ES-I3 (cell line): Measurements from ENCODE around the gene STEAP2.
A peak's percentile ranks its signal among the peaks of the same experiment; 100 is the strongest.

Source experiments
- H3K36me3 ChIP-seq: 2 replicates; pipeline ENCODE4 v1.6.1; 2013; ENCODE audit warnings: mild to moderate bottlenecking, low read length, control low read depth, moderate library complexity; ENCODE audit not compliant: insufficient read depth
- H3K4me1 ChIP-seq: 2 replicates; pipeline ENCODE4 v1.6.1; 2013; ENCODE audit warnings: mild to moderate bottlenecking, control low read depth, low read length; ENCODE audit not compliant: insufficient read depth
- H3K9ac ChIP-seq: 2 replicates; pipeline ENCODE4 v1.6.1; 2013; ENCODE audit warnings: low read depth, mild to moderate bottlenecking, low read length, moderate library complexity
- H3K9me3 ChIP-seq: 2 replicates; pipeline ENCODE4 v1.6.1; 2013; ENCODE audit warnings: mild to moderate bottlenecking, low read length, moderate library complexity; ENCODE audit not compliant: control insufficient read depth, insufficient read depth

The STEAP2 gene

DNA sequence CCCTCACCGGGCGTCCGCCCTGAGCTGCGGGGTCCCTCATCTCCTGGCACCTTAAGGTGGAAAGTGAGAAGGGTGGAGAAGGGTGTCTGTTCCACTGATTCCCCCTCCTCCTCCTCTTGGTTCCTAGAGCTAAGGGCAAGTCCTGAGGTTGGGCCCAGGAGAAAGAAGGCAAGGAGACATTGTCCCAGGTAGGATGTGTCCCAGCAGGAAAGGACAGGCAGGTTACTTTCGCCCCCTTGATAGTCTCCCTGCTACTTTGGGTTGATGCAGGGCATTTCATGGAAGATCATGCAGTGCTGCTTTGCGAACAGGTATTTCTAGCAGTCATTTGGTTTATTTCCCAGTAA is 582 bp downstream of the STEAP2 start:
- peak overlapping the region; percentile 91 for H3K9ac ChIP-seq
- no peaks in the 10 kb centered on the region for H3K36me3 ChIP-seq
- H3K9me3 ChIP-seq = no peaks in the 10 kb centered on the region
- H3K4me1 ChIP-seq = peaks cover 25% of the 10 kb centered on the region

- Histone ChIP-seq H3K36me3 (no peaks in the 10 kb centered on the region), H3K4me1 (peaks cover 26% of the 10 kb centered on the region), H3K9ac (no peak overlapping the region), H3K9me3 (no peaks in the 10 kb centered on the region)
Observed at GRCh38 chr7:90213521-90213920, 2.0 kb downstream of the STEAP2 start.

DNA sequence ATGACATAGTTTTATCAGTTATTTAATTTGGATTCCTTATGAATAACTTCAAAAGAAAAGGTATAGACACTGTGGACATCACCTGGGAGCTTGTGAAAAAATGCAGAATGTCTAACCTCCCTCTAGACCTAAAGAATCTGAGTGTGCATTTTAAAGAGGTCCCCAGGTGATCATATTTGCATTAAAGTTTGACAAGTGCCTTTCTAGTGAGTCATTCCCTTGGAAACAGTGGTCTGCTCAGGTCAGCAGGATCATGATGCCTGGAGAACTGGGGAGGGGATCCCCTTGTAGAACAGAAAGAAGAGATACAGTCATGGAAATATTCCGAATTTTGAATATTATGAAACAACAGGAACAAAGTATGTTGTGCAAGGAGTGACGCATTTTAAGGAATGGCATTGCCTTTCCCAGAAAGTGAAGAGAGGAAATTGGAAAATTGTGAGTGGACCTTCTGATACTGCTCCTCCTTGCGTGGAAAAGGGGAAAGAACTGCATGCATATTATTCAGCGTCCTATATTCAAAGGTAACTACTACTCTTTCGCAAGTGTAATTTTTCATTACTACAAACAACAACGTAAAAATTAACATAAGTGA is 4.6 kb downstream of the STEAP2 start:
- Histone ChIP-seq H3K9me3 (no peaks in the 10 kb centered on the region), H3K36me3 (no peaks in the 10 kb centered on the region), H3K9ac (no peak overlapping the region), H3K4me1 (peaks cover 26% of the 10 kb centered on the region)

- Histone ChIP-seq H3K36me3 (no peaks in the 10 kb centered on the region), H3K4me1 (peaks cover 26% of the 10 kb centered on the region), H3K9ac (no peak overlapping the region), H3K9me3 (no peaks in the 10 kb centered on the region)
Observed at GRCh38 chr7:90216771-90217170, 5.2 kb downstream of the STEAP2 start.

DNA sequence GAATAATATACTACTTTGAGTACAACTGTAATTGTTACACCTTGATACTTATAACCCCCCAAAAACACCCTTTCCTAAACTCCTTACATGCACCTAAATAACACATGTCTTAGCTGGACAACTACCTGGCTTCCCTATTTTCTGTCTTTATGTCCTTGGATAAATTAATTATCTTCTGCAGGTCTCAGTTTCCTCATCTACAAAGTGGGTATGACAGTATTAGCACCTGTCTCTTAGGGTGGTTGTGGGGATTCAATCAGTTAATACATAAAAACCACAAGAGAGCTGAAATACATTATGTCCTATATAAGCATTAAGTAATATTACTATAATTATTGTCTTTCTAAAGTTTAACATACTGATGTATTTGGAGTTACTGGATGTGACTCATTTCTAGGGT is 10.8 kb downstream of the STEAP2 start:
- Histone ChIP-seq H3K4me1 (peaks cover 16% of the 10 kb centered on the region), H3K36me3 (0 out of 2 replicates have a peak, but pooled peaks cover 4% of the 10 kb centered on the region), H3K9ac (no peak overlapping the region), H3K9me3 (no peaks in the 10 kb centered on the region)

DNA sequence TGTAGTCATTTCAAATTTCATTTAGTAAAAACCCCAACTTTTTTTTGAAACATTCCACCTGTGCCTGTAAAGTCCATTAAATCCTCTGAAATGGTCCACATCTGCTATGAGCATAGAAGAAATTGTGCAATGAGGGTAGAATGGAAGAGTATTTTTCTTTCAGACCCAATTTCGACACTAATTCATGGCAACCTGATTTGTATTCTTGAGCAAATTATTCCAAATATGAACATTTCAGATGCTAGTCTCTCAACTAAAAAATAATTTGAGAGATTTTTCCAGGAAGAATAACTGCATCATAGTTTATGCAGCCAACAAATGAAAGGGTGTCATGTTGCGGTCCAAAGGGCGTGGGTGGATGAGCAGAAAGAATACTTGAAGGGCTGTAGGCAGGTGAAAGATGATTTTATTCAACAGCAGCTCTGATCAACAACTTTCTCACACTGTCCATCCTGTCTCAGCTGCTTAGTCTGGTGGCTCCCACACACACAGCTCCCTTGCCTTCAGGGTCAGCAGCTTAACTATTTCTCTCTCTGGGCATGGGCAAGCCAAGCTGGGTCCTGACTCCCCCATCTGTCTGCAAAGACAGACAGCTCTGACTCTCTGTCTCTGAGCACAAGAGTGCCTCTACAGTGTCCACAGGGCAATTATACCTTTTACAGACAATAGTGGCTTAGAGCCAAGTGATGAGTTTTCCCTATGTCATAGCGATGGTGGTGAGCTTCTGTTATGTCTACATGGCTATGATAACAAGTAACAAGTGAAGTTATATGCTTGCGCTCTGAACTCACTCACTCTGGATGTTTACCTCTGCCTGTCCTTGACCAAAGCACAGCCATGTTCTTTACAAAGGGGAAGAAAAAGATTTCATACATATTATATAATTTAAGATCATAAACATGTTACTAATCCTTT is 11.5 kb downstream of the STEAP2 start:
- no peaks in the 10 kb centered on the region for H3K9me3 ChIP-seq
- no peak overlapping the region for H3K9ac ChIP-seq
- peaks cover 16% of the 10 kb centered on the region for H3K4me1 ChIP-seq
- 0 out of 2 replicates have a peak, but pooled peaks cover 4% of the 10 kb centered on the region for H3K36me3 ChIP-seq

GRCh38 chr7:90224195-90224594 is 12.7 kb downstream of the STEAP2 start:
- H3K9ac ChIP-seq = no peak overlapping the region

GRCh38 chr7:90225181-90225580 is 13.6 kb downstream of the STEAP2 start:
- Histone ChIP-seq H3K9ac (no peak overlapping the region), H3K9me3 (no peaks in the 10 kb centered on the region), H3K4me1 (peaks cover 20% of the 10 kb centered on the region), H3K36me3 (0 out of 2 replicates have a peak, but pooled peaks cover 4% of the 10 kb centered on the region)

More at GRCh38 chr7:90224195-90224594, 12.7 kb downstream of the STEAP2 start:
- Histone ChIP-seq H3K4me1 (peaks cover 16% of the 10 kb centered on the region), H3K36me3 (0 out of 2 replicates have a peak, but pooled peaks cover 4% of the 10 kb centered on the region), H3K9me3 (no peaks in the 10 kb centered on the region)

- peaks cover 20% of the 10 kb centered on the region for H3K4me1 ChIP-seq
Observed at GRCh38 chr7:90225601-90226000, 14.1 kb downstream of the STEAP2 start.

DNA sequence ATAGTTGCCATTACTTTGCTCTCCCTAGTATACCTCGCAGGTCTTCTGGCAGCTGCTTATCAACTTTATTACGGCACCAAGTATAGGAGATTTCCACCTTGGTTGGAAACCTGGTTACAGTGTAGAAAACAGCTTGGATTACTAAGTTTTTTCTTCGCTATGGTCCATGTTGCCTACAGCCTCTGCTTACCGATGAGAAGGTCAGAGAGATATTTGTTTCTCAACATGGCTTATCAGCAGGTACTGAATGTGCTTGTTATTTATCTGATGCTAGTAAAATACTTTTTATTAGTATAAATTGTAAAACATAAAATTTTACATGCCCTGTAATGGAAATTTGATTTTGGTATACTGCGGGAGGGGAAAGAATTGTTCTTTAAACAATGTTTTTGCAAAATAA is 15.7 kb downstream of the STEAP2 start:
- no peaks in the 10 kb centered on the region for H3K9me3 ChIP-seq
- H3K9ac ChIP-seq = no peak overlapping the region
- 0 out of 2 replicates have a peak, but pooled peaks cover 4% of the 10 kb centered on the region for H3K36me3 ChIP-seq
- peaks cover 20% of the 10 kb centered on the region for H3K4me1 ChIP-seq

More at GRCh38 chr7:90225601-90226000, 14.1 kb downstream of the STEAP2 start:
- Histone ChIP-seq H3K36me3 (0 out of 2 replicates have a peak, but pooled peaks cover 4% of the 10 kb centered on the region), H3K9ac (no peak overlapping the region), H3K9me3 (no peaks in the 10 kb centered on the region)

DNA sequence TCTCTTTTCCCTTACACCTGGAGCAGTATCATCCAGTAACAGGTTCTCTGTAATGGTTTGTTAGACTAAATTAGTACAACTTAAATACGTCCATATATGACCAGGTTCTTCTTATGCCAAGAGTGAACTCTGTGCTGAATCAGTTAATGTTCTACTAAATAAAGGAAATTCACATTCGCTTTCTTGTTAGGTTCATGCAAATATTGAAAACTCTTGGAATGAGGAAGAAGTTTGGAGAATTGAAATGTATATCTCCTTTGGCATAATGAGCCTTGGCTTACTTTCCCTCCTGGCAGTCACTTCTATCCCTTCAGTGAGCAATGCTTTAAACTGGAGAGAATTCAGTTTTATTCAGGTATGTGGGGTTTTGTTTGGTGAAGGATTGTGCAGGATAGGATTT is 18.1 kb downstream of the STEAP2 start:
- Histone ChIP-seq H3K4me1 (peaks cover 9% of the 10 kb centered on the region; the same call in 1 of the 2 replicates), H3K36me3 (0 out of 2 replicates have a peak, but pooled peaks cover 4% of the 10 kb centered on the region), H3K9me3 (no peaks in the 10 kb centered on the region), H3K9ac (no peak overlapping the region)

DNA sequence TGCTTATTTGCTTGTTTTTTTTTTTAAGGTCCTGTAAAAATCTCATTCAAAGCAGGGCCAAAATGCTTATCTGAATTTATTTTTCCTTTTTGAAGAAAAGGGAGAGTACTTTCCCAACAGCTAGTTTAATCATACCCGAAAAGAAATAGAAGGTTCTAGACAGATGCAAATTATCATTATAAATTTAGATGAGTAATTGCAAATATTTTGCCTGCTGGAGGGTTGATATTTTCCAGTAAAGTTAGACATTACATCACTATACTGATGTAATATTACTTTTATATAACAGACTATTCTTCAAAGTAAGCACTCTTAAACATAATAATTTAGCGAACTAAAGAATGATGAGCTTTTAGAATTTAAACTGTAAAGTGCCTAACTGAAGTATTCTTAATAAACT is 19.3 kb downstream of the STEAP2 start:
- 0 out of 2 replicates have a peak, but pooled peaks cover 4% of the 10 kb centered on the region for H3K36me3 ChIP-seq
- H3K9me3 ChIP-seq = no peaks in the 10 kb centered on the region
- no peak overlapping the region for H3K9ac ChIP-seq
- peaks cover 4% of the 10 kb centered on the region; the same call in 1 of the 2 replicates for H3K4me1 ChIP-seq

- Histone ChIP-seq H3K9me3 (no peaks in the 10 kb centered on the region), H3K4me1 (peaks cover 4% of the 10 kb centered on the region; the same call in 1 of the 2 replicates), H3K9ac (no peak overlapping the region), H3K36me3 (0 out of 2 replicates have a peak, but pooled peaks cover 4% of the 10 kb centered on the region)
Observed at GRCh38 chr7:90231304-90231703, 19.8 kb downstream of the STEAP2 start.

- Histone ChIP-seq H3K9ac (no peak overlapping the region), H3K4me1 (peaks cover 4% of the 10 kb centered on the region; the same call in 1 of the 2 replicates), H3K9me3 (no peaks in the 10 kb centered on the region), H3K36me3 (no peaks in the 10 kb centered on the region)
Observed at GRCh38 chr7:90232430-90232829, 20.9 kb downstream of the STEAP2 start.
